Stimulated activated CD4-positive, alpha-beta T cell treated with anti-CD3 and anti-CD28 coated beads, TNF-alpha, amount 100 ng/mL, for 48 hours (primary cell): ENCODE results near the gene SDR42E2.
"Not testable (repeated sequence)": the region's sequence is repeated elsewhere in the genome, so short reads cannot be mapped to it uniquely, and the experiment has no call there.

ENCODE experiments used
- DNase-seq, 3 donors: peaks; one replicate each; pipeline ENCODE4 v3.0.0-alpha.2; 2020; ENCODE audit warnings: low read depth in 3 of 3

SDR42E2 gene

DNA sequence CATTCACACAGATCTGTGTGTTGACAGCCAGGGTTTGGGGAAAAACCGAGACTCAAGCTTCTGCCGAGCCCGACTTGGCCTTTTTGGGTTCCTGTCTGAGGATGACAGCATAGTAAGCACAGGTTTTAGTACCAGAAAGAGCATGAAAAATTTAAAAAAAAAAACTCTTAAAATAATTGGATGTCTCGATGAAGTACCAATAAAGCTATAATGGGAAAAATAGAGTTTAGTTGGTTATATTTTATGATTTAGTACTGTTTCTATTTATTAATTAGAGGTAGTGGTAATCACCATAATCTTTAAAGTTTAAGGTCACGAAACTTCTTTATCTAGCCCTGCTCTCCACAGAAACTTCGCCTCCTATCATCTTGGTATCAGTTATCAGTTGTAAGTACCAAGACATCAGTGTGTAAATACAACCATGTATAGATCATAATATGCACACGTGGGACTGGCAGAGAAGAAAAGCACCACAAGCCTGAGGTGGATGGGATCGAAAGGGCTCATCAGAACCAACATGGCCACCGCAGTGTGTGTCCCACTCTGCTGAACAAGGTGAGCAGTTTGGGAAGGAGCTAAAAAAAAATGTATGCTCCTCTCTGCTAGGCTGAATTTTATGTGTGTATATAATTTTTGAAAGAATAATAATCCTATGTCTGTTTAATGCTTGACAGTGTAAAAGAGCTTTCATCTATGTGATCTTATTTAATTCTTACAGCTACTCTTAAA is 29.4 kb downstream of the SDR42E2 start:
- peak in 2 of 3 donors; percentile 18 to 26 for DNase-seq

DNA sequence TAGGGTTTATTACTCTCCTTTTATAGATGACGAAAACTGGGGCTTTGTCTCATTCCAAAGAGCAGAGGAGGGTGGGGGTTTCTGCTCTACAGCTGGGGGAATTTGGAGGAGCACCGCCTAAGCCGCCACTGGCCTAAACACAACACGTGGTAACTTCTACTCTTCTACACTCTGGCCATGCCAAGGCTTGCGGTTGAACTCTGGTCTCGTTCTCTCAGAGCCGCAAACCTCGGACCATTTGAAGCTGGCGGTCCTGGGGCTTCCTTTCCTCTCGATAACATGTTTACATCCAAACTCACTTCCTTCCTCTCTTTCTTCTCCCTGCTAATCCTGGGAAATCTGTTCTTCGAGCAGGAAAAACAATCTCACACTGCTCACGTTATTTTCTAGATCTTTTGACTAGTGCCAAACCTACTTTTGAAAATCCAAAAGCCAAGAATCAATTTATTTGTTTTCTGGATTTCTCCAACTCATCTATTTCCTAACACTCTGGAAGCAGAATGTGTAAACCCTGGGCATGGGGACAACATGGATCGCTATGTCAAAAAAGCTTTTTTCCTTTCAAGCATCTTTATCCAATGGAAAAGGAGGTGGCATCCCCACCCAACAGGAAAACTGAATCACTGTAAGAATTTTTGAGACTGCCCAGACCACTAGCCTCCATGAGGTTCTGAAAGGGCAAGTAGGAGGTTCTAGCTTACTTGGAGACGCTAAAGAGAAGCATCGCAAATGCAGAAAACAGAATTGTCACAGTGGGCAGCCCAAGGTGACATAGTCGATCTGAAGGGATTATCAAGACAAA is 30.2 kb downstream of the SDR42E2 start:
- peak; percentile 56 to 69 (median 59) for DNase-seq

- DNase-seq, result no peak
Measured at GRCh38 chr16:22193063-22193411, 30.7 kb downstream of the SDR42E2 start.

DNA sequence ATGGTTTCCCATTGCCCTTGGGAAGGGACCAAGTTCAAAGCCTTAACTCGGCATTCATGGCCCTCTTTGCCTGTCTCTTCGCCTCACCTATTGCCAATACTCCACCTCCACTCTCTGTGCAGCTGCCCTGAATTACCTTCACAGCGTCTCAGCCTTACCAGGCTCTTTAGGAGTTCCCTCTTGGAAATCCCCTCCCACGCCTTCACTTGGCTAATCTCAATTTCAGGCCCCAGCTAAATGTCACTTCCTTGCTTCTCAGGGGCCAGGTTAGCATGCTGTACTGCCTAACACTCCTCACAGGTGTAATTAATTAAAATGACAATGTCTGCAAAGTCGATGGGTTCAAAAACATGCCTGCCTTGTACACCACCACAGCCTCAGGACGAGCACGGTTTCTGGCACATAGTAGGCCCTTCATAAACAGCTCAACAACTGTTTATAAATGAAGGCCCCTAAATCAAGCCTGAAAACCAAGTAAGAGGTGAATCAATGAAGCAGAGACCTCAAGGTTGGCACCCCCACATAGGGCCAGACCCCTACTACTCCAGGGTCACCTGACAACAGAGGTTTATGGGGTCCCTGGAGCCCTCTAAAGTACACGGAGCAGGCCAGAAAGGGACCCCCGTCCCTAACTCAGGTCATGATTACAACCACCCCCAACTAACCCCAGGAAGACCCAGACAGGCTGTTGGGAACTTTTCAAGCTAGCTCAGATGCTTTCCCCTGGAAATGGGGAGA is 32.6 kb downstream of the SDR42E2 start:
- DNase-seq, result no peak

- DNase-seq, result no peak
Measured at GRCh38 chr16:22195445-22195694, 33.1 kb downstream of the SDR42E2 start.

DNA sequence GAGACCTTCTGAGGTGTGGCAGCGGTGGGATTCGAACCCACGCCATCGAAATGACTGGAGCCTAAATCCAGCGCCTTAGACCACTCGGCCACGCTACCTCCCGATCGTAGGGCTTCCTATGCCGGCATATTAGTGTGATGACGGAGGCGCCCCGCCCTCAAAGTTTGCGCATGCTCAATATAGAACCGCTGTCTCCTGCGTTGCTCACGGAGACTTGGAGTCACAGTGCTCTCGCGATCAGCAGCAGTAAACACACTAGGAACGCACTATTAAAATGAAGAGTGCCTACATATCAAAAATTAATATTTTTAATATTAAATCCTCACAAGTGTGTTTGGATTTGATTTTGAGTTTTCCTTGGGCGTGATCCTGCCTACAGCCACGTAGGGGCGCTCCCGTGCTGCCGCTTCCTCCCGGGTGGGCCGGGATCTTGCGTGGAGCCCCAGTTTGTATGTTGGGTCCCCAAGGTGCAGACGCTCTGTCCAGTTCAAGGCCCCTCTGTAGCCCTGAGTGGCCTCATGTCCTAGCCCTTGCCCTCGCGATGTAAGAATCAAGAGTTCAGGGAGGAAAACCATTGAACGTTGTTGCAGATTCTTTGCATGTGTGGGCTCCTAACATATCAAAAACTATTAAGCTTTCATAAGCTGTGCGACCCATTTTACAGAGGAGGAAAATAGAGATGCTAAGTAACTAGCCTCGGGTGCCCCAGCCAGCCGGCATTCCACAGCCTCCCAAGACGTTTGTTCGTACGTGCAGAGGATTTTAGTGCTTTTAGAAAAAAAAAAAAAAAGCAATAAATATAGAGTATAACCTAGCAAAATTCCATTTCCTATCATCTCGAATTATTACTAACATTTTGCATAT is 33.6 kb downstream of the SDR42E2 start:
- DNase-seq, result peak; percentile 71 to 92 (median 85)

- DNase-seq, result not testable (repeated sequence)
Measured at GRCh38 chr16:22196559-22197168, 34.4 kb downstream of the SDR42E2 start.

- DNase-seq, result no peak
Measured at GRCh38 chr16:22198547-22199293, 36.4 kb downstream of the SDR42E2 start.

DNA sequence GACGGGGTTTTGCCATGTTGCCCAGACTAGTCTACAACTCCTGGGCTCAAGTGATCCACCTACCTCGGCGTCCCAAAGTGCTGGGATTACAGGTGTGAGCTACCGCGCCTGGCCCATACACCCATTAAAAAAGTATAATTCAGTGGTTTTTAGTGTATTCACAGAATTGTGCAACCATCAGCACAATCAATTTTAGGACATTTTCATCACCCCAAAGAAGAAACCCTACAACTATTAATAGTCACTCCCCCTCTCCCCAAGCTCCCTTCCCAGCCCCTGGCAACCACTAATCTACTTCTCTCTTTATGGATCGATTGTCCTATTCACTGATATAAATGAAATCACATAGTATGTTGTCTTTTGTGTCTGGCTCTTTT is 39.9 kb downstream of the SDR42E2 start:
- DNase-seq, result no peak

GRCh38 chr16:22203091-22203490 is 40.8 kb downstream of the SDR42E2 start:
- no peak for DNase-seq

- DNase-seq, result no peak
Measured at GRCh38 chr16:22204091-22204655, 41.9 kb downstream of the SDR42E2 start.

- no peak for DNase-seq
Measured at GRCh38 chr16:22205577-22206012, 43.3 kb downstream of the SDR42E2 start.

DNA sequence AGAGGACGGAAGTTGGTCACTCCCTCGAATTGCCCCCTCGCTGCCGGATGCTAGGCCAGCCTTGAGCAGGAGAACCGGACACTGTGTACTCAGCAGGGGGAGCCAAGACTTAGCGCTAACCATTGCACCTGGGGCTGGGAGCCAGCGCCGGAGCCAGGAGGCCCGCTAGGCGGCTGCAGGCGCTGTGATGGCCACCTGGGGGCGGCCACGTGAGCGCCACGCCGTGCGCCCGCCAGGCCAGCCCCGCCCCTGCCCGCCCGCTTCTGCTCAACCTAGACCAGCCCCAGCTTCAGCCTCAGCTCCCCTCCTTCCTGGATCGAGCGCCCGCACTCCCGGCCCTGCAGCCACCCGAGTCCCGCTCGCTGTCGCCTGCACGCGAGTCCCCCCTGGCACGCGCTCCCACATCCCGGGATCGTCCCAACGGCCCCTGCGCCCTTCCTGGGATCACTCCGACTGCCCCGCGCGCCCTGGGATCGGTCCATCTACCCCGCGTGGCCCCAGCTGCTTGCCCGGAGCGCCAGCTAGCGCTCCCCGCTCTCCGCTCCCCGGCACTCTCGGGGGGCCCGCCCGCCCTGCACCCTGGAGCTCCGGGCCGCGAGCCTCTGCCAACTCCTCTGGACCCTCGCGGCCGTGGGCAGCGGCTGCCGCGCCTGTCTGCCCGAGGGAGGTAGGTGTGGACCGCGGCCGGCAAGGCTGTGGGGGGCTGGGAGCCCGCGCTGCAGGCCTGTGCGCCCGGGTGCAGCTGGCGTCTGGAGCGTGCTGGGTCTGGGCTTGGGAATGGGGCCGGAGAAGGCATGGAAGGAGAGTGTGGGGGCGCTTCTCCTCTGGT is 43.9 kb downstream of the SDR42E2 start, which contains the start of gene EEF2K:
Gene EEF2K, plus strand, starts transcription at position 266 of the 829 bp plus-strand sequence. CDS start 19,452 bp downstream, outside the sequence.
- peak; percentile 68 to 93 (median 81) for DNase-seq

DNA sequence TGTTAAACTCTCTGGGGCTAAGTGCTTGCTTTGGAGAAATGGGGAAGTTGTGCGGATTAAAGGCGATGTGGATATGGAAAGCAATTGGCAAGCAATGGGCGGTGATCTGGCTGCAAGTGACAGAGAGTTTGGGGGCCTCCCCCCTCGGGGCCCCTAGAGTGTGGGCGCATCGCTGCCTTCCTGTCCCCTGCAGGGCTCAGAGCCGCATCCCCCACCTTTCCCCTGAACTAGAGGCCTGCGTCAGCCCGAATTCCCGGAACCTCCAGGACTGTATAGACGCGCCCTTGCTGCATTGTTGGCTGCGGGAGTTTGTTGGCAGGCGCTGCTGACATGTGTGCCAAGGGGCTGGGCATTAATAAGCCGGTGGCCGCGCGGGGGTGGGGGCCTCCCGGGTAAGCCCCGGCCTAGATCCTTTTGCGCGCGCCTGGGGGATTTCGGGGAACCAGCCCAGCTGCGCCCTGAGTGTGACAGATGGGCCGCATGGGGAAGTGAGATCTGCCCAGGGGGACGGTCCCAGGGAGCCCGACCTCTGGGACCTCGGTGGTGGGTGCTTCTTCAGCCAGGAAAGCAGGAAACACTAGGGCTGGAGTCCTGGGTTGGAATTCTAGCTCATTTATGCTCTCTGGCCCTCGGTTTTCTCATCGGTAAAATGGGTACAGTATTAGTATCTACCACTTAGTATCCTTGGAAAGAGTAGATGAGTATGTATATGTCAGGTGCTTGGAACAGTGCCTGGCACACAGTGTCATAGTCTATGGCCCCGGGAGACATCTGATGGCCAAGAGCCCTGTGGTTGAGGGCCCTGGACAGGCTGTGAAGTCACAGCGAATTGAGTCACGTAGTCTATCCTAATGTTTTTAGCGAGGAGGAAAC is 44.8 kb downstream of the SDR42E2 start:
- peak; percentile 43 to 58 (median 51) for DNase-seq

DNA sequence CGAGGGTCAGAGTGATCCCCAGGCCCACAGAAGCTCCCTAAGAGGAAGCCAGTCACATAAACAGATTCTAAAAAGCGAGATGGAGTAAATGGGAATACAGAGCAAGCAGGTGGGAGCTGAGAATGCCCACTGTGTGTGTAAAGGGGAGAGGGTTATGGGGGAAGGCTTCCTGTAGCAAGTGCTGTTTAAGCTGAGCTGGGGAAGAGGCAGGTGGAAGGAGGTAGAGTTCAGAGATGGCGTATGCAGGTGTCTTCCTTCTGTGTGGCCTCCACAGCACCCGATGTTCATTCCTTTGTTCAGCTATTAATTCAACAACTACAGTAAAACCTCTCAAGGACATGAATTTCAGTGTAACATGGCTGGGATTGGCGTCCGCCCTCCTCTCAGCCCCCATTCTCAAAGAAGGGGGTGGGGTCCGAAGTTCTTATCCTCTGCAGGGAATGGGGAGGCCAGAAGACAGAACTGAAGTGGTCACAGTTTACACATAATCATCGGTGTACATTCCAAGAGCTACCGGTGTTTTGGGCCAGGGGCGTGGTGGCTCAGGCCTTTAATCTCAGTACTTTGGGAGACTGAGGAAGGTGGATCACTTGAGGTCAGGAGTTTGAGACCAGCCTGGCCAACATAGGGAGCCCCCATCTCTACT is 45.5 kb downstream of the SDR42E2 start:
- no peak for DNase-seq

DNA sequence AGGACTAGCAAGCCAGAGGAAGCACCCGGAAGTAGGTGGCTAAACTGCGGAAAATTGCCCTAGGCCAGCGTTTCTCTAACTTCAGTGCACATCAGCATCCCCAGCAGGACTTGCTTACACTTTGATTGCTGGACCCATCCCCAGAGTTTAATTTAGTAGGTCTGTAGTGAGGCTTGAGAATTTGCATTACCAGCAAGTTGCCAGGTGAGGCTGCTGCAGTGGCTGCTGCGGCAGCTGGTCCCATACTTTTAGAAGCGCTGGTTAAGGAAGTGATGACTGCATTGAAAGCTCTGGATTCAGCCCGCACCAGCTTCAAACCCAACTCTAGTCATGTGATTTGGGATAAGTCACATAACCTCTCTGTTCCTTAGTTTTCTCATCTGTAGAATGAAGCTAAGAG is 48.0 kb downstream of the SDR42E2 start:
- DNase-seq, result no peak

- DNase-seq, result no peak
Measured at GRCh38 chr16:22210854-22211253, 48.5 kb downstream of the SDR42E2 start.

GRCh38 chr16:22213236-22213635 is 50.9 kb downstream of the SDR42E2 start:
- DNase-seq, result no peak
